WTC11 (cell line): Measurements from ENCODE around the gene DNM3. TPM values are rescaled to one million over a fixed set of nuclear protein-coding genes. Genes with fewer than 3 reads are reported as not detected.

Experiments
- ATAC-seq: fragments of 200-7000 bp; cut with Tn5 transposase; 2 replicates; pipeline ENCODE4 v1.10.0; 2021; ENCODE audit warnings: mild to moderate bottlenecking, moderate library complexity
- CTCF ChIA-PET: fragments of 300-600 bp; sonication (Branson Sonifier 250); formaldehyde crosslinking; loops from one replicate; lab custom pipeline; 2021; ENCODE audit warnings: antibody characterized with exemption; lab: Charles Lee
- POLR2A ChIA-PET: fragments of 350-600 bp; sonication (Branson Sonifier 250); formaldehyde crosslinking; loops from one replicate; lab custom pipeline; 2021; ENCODE audit warnings: antibody characterized with exemption; lab: Charles Lee
- DNase-seq: peaks from one replicate; pipeline ENCODE4 v3.0.0; 2021; ENCODE audit warnings: low spot score
- H3K27ac Mint-ChIP-seq: 2 replicates; pipeline ENCODE4 v1.8.0; 2021; ENCODE audit warnings: mixed read lengths
- H3K27me3 Mint-ChIP-seq: 2 replicates; pipeline ENCODE4 v1.8.0; 2021; ENCODE audit warnings: low read depth, mild to moderate bottlenecking, moderate library complexity, mixed read lengths
- H3K36me3 Mint-ChIP-seq: 2 replicates; pipeline ENCODE4 v1.8.0; 2021; ENCODE audit warnings: mixed read lengths
- H3K4me1 Mint-ChIP-seq: 2 replicates; pipeline ENCODE4 v1.8.0; 2022; ENCODE audit warnings: mixed read lengths
- H3K4me3 Mint-ChIP-seq: 2 replicates; pipeline ENCODE4 v1.8.0; 2021; ENCODE audit warnings: mild to moderate bottlenecking, moderate library complexity, mixed read lengths
- H3K9me3 Mint-ChIP-seq: 2 replicates; pipeline ENCODE4 v1.8.0; 2021; ENCODE audit warnings: mixed read lengths
- ATF1 ChIP-seq: sonication (generic); formaldehyde crosslinking; IDR thresholded peaks from 2 replicates; pipeline ENCODE4 v1.8.1; 2023; ENCODE audit warnings: mild to moderate bottlenecking, moderate library complexity, missing genetic modification reagents
- EMX1 ChIP-seq: fragments of 250-450 bp; sonication (Bioruptor Pico); IDR thresholded peaks from 2 replicates; pipeline ENCODE4 v1.8.0; 2021; ENCODE audit warnings: mild to moderate bottlenecking
- FOXJ3 ChIP-seq: sonication (generic); formaldehyde crosslinking; IDR thresholded peaks from 2 replicates; pipeline ENCODE4 v1.9.0; 2021; ENCODE audit warnings: missing genetic modification reagents, mild to moderate bottlenecking, borderline replicate concordance
- FOXK1 ChIP-seq: sonication (generic); formaldehyde crosslinking; IDR thresholded peaks from 2 replicates; pipeline ENCODE4 v1.8.0; 2022; ENCODE audit warnings: mild to moderate bottlenecking, moderate library complexity, missing genetic modification reagents
- FOXP1 ChIP-seq: sonication (generic); formaldehyde crosslinking; IDR thresholded peaks from 2 replicates; pipeline ENCODE4 v1.8.0; 2022; ENCODE audit warnings: missing genetic modification reagents, mild to moderate bottlenecking, moderate library complexity, borderline replicate concordance
- NFE2L1 ChIP-seq: sonication (generic); formaldehyde crosslinking; IDR thresholded peaks from 2 replicates; pipeline ENCODE4 v1.8.1; 2023; ENCODE audit warnings: missing genetic modification reagents
- NFYB ChIP-seq: sonication (generic); formaldehyde crosslinking; conservative IDR thresholded peaks from 2 replicates; pipeline ENCODE4 v1.8.0; 2022; ENCODE audit warnings: low read depth, missing genetic modification reagents
- OVOL2 ChIP-seq: fragments of 250-450 bp; sonication (Bioruptor Pico); IDR thresholded peaks from 2 replicates; pipeline ENCODE4 v1.9.0; 2021; ENCODE audit warnings: mild to moderate bottlenecking, borderline replicate concordance
- ZNF232 ChIP-seq: sonication (generic); formaldehyde crosslinking; IDR thresholded peaks from 2 replicates; pipeline ENCODE4 v1.8.0; 2022; ENCODE audit warnings: mild to moderate bottlenecking, missing genetic modification reagents
- ZNF396 ChIP-seq: fragments of 250-450 bp; sonication (Bioruptor Pico); IDR thresholded peaks from 2 replicates; pipeline ENCODE4 v1.8.0; 2021; ENCODE audit warnings: mild to moderate bottlenecking, moderate library complexity, borderline replicate concordance
- ZNF416 ChIP-seq: fragments of 250-450 bp; sonication (Bioruptor Pico); IDR thresholded peaks from 2 replicates; pipeline ENCODE4 v1.9.0; 2021; ENCODE audit warnings: mild to moderate bottlenecking, inconsistent platforms
- total RNA-seq: library from RNA; stranded (reverse); gene quantifications from 3 replicates; pipeline ENCODE4 v1.2.3, GENCODE V29; 2021
- TF ChIP-seq, protein P1 (sequence below): sonication (generic); formaldehyde crosslinking; IDR thresholded peaks from 2 replicates; pipeline ENCODE4 v1.8.1; 2022; ENCODE audit warnings: low read depth, missing genetic modification reagents, borderline replicate concordance
- TF ChIP-seq, protein P2 (sequence below): sonication (generic); formaldehyde crosslinking; IDR thresholded peaks from 2 replicates; pipeline ENCODE4 v1.8.0; 2022; ENCODE audit warnings: mild to moderate bottlenecking, missing genetic modification reagents
- TF ChIP-seq, protein P3 (sequence below): fragments of 250-450 bp; sonication (Bioruptor Pico); IDR thresholded peaks from 2 replicates; pipeline ENCODE4 v1.8.0; 2021; ENCODE audit warnings: mild to moderate bottlenecking
- TF ChIP-seq, protein P4 (sequence below): sonication (generic); formaldehyde crosslinking; conservative IDR thresholded peaks from 2 replicates; pipeline ENCODE4 v1.8.1; 2022; ENCODE audit warnings: mild to moderate bottlenecking, missing genetic modification reagents
- TF ChIP-seq, protein P5 (sequence below): sonication (generic); formaldehyde crosslinking; IDR thresholded peaks from 2 replicates; pipeline ENCODE4 v1.8.1; 2023; ENCODE audit warnings: mild to moderate bottlenecking, missing genetic modification reagents
- TF ChIP-seq, protein P6 (sequence below): sonication (generic); formaldehyde crosslinking; IDR thresholded peaks from 2 replicates; pipeline ENCODE4 v1.8.1; 2023; ENCODE audit warnings: mild to moderate bottlenecking, missing genetic modification reagents, borderline replicate concordance
- TF ChIP-seq, protein P7 (sequence below): sonication (generic); formaldehyde crosslinking; IDR thresholded peaks from 2 replicates; pipeline ENCODE4 v1.8.1; 2023; ENCODE audit warnings: mild to moderate bottlenecking, missing genetic modification reagents, moderate library complexity
- TF ChIP-seq, protein P8 (sequence below): sonication (generic); formaldehyde crosslinking; IDR thresholded peaks from 2 replicates; pipeline ENCODE4 v1.8.1; 2022; ENCODE audit warnings: missing genetic modification reagents, borderline replicate concordance

The DNM3 gene
- total RNA-seq, 1 experiment from 2014 or later: 1.9 TPM

DNA sequence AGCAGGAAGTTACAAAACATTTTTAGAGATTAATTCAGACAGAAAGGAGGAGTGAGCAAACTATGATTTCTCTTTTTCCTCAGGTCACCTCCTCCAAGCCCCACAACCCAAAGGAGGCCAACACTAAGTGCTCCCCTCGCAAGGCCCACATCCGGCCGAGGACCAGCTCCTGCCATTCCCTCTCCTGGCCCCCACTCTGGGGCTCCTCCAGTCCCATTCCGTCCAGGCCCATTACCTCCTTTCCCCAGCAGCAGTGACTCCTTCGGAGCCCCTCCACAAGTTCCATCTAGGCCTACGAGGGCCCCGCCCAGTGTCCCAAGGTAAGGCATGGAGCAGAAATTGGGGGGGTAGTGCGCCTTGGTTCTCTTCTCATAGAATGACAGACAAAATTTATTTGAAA is 547.2 kb downstream of the DNM3 start:
- ATAC-seq (no peak), DNase-seq (no peak)
- POLR2A ChIA-PET: no interaction called here
- peaks cover 36% of the 10 kb centered on the region for H3K4me1 Mint-ChIP-seq
- no peak overlapping the region for H3K4me3 Mint-ChIP-seq
- no peak overlapping the region for H3K27ac Mint-ChIP-seq
- TF ChIP-seq ATF1 (CRISPR knock-in tag) (no peak), ZNF232 (no peak), NFE2L1 (CRISPR knock-in tag) (no peak), OVOL2 (CRISPR knock-in tag) (no peak), FOXK1 (no peak)
- TF ChIP-seq, protein P1, sequence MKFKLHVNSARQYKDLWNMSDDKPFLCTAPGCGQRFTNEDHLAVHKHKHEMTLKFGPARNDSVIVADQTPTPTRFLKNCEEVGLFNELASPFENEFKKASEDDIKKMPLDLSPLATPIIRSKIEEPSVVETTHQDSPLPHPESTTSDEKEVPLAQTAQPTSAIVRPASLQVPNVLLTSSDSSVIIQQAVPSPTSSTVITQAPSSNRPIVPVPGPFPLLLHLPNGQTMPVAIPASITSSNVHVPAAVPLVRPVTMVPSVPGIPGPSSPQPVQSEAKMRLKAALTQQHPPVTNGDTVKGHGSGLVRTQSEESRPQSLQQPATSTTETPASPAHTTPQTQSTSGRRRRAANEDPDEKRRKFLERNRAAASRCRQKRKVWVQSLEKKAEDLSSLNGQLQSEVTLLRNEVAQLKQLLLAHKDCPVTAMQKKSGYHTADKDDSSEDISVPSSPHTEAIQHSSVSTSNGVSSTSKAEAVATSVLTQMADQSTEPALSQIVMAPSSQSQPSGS (CRISPR knock-in tag): no peak
- TF ChIP-seq, protein P2, sequence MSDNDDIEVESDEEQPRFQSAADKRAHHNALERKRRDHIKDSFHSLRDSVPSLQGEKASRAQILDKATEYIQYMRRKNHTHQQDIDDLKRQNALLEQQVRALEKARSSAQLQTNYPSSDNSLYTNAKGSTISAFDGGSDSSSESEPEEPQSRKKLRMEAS (CRISPR knock-in tag): no peak
- TF ChIP-seq, protein P3, sequence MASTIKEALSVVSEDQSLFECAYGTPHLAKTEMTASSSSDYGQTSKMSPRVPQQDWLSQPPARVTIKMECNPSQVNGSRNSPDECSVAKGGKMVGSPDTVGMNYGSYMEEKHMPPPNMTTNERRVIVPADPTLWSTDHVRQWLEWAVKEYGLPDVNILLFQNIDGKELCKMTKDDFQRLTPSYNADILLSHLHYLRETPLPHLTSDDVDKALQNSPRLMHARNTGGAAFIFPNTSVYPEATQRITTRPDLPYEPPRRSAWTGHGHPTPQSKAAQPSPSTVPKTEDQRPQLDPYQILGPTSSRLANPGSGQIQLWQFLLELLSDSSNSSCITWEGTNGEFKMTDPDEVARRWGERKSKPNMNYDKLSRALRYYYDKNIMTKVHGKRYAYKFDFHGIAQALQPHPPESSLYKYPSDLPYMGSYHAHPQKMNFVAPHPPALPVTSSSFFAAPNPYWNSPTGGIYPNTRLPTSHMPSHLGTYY (CRISPR knock-in tag): no peak
- TF ChIP-seq, protein P4, sequence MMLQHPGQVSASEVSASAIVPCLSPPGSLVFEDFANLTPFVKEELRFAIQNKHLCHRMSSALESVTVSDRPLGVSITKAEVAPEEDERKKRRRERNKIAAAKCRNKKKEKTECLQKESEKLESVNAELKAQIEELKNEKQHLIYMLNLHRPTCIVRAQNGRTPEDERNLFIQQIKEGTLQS: no peak
- TF ChIP-seq, protein P5, sequence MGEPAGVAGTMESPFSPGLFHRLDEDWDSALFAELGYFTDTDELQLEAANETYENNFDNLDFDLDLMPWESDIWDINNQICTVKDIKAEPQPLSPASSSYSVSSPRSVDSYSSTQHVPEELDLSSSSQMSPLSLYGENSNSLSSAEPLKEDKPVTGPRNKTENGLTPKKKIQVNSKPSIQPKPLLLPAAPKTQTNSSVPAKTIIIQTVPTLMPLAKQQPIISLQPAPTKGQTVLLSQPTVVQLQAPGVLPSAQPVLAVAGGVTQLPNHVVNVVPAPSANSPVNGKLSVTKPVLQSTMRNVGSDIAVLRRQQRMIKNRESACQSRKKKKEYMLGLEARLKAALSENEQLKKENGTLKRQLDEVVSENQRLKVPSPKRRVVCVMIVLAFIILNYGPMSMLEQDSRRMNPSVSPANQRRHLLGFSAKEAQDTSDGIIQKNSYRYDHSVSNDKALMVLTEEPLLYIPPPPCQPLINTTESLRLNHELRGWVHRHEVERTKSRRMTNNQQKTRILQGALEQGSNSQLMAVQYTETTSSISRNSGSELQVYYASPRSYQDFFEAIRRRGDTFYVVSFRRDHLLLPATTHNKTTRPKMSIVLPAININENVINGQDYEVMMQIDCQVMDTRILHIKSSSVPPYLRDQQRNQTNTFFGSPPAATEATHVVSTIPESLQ (CRISPR knock-in tag): no peak
- H3K27me3 Mint-ChIP-seq: peaks cover 3% of the 10 kb centered on the region; the same call in 1 of the 2 replicates
- H3K9me3 Mint-ChIP-seq: no peaks in the 10 kb centered on the region
- H3K36me3 Mint-ChIP-seq: no peaks in the 10 kb centered on the region
- CTCF ChIA-PET: no interaction called here

DNA sequence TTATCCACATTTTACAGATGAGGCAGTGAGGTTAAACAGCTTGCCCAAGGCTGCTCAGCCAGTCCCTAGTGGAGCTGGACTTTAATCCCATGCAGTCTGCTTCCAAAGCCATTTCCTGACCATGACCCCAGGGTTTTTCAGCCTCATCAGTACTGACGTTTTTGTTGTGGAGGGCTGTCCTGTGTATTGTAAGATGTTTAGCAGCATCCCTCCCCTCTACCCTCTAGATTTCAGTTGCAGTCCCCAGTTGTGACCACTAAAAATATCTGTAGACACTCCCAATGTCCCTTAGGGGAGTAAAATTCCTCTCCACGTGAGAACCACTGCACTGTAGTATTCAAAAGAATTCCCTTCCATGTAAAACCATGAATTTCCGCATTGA is 549.0 kb downstream of the DNM3 start:
- no peak overlapping the region for H3K4me3 Mint-ChIP-seq
- H3K4me1 Mint-ChIP-seq: peaks cover 37% of the 10 kb centered on the region
- no peak overlapping the region for H3K27ac Mint-ChIP-seq
- peak; percentile 53 for ATAC-seq
- peaks cover 3% of the 10 kb centered on the region; the same call in 1 of the 2 replicates for H3K27me3 Mint-ChIP-seq
- TF ChIP-seq FOXJ3 (CRISPR knock-in tag): no peak
- TF ChIP-seq OVOL2 (CRISPR knock-in tag): no peak
- no peak for TF ChIP-seq NFYB (CRISPR knock-in tag)
- TF ChIP-seq ZNF416 (CRISPR knock-in tag): no peak
- TF ChIP-seq ATF1 (CRISPR knock-in tag): no peak
- TF ChIP-seq ZNF396 (CRISPR knock-in tag): no peak
- TF ChIP-seq EMX1 (CRISPR knock-in tag): no peak
- TF ChIP-seq, protein P6, sequence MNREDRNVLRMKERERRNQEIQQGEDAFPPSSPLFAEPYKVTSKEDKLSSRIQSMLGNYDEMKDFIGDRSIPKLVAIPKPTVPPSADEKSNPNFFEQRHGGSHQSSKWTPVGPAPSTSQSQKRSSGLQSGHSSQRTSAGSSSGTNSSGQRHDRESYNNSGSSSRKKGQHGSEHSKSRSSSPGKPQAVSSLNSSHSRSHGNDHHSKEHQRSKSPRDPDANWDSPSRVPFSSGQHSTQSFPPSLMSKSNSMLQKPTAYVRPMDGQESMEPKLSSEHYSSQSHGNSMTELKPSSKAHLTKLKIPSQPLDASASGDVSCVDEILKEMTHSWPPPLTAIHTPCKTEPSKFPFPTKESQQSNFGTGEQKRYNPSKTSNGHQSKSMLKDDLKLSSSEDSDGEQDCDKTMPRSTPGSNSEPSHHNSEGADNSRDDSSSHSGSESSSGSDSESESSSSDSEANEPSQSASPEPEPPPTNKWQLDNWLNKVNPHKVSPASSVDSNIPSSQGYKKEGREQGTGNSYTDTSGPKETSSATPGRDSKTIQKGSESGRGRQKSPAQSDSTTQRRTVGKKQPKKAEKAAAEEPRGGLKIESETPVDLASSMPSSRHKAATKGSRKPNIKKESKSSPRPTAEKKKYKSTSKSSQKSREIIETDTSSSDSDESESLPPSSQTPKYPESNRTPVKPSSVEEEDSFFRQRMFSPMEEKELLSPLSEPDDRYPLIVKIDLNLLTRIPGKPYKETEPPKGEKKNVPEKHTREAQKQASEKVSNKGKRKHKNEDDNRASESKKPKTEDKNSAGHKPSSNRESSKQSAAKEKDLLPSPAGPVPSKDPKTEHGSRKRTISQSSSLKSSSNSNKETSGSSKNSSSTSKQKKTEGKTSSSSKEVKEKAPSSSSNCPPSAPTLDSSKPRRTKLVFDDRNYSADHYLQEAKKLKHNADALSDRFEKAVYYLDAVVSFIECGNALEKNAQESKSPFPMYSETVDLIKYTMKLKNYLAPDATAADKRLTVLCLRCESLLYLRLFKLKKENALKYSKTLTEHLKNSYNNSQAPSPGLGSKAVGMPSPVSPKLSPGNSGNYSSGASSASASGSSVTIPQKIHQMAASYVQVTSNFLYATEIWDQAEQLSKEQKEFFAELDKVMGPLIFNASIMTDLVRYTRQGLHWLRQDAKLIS (CRISPR knock-in tag): no peak
- TF ChIP-seq, protein P7, sequence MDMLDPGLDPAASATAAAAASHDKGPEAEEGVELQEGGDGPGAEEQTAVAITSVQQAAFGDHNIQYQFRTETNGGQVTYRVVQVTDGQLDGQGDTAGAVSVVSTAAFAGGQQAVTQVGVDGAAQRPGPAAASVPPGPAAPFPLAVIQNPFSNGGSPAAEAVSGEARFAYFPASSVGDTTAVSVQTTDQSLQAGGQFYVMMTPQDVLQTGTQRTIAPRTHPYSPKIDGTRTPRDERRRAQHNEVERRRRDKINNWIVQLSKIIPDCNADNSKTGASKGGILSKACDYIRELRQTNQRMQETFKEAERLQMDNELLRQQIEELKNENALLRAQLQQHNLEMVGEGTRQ (CRISPR knock-in tag): no peak
- no peak for TF ChIP-seq FOXP1 (CRISPR knock-in tag)
- TF ChIP-seq, protein P8, sequence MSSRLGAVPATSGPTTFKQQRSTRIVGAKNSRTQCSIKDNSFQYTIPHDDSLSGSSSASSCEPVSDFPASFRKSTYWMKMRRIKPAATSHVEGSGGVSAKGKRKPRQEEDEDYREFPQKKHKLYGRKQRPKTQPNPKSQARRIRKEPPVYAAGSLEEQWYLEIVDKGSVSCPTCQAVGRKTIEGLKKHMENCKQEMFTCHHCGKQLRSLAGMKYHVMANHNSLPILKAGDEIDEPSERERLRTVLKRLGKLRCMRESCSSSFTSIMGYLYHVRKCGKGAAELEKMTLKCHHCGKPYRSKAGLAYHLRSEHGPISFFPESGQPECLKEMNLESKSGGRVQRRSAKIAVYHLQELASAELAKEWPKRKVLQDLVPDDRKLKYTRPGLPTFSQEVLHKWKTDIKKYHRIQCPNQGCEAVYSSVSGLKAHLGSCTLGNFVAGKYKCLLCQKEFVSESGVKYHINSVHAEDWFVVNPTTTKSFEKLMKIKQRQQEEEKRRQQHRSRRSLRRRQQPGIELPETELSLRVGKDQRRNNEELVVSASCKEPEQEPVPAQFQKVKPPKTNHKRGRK (CRISPR knock-in tag): no peak
- no peaks in the 10 kb centered on the region for H3K36me3 Mint-ChIP-seq
- ChIA-PET CTCF (interaction anchor here (2.5 kb wide), 1 partner anchor 10 kb away, joined by 22 read pairs; no protein-coding TSS in a partner anchor), POLR2A (no interaction called here)
- no peak for DNase-seq
- H3K9me3 Mint-ChIP-seq: no peaks in the 10 kb centered on the region
